ENCODE data around the gene FXYD4.
A peak's percentile ranks its signal among the peaks of the same experiment; 100 is the strongest.
"Not testable (repeated sequence)": the region's sequence is repeated elsewhere in the genome, so short reads cannot be mapped to it uniquely, and the experiment has no call there.

The FXYD4 gene

DNA sequence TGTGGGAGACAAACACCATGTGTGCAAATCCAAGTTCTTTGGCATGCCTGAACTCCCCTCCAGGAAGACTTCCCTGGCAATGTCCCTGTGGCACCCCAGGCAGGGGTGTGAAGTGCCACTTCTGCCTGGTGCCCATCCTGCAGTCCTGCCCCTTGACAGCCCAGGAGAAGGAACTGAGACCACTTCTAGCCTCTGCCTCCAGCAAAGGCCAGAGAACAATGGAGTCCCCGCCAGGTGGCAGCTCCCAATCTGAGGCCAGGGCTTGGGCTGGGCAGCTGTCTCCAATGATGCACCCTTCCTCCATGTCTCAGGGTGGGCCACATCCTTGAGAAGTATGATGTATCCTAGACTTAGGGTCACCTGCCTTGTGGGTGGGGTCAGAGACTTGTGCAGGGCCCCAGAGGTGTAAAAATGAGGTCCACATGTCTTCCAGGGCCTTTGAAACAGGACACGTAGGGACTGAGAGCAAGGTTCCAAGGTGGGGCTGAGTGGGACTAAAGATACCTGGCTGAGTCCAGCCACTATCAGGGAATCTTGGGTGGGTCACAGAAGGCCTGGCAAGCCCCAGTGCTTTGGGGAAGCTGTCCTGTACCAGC lies 5.5 kb downstream of the FXYD4 start:
- DNase-seq = no peak

DNA sequence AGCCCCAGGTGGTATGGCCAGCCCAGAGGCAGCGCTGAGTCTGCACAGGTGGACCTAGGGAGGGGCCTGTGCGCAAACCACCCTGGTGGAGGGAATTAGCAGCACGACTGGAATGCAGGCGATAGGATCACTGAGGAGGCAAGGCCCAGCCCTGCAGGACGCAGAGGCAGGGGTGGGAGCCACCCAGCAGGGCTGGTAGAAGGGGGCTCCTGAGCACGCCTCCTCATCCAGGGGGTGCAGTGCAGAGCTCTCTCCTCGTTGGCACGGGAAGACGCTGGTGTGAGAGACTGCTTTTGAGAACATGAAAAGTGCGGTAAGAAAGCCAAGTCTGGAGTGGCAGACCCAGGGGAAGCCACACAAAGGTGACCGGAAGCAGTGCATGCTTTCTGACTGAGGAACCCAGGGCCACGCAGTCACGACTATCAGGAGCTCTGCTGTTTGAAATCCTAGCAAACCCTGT lies 6.0 kb downstream of the FXYD4 start:
- no peak for DNase-seq

DNA sequence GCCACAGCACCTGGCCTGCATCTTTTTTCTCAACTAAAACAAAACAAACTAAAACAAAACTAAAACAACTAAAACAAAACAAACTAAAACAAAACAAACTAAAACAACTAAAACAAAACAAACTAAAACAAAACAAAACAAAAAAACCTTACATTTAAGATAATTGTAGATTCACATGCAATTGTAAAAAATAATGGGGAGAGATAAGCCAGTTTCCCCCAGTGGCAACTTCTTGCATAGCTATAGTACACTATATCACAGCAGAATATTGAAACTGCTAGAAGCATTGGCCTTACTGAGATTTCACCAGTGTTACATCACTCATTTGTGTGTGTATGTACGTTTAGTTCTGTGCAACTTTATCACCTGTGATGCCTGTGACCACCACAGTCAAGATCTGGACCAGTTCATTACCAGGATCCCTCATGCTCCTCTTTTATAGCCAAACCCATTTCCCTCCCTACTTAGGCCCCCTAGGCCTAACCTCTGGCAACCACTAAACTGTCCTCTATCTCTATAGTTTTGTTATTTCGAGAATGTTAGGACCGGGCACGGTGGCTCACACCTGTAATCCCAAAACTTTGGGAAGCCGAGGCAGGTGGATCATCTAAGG lies 9.3 kb downstream of the FXYD4 start:
- DNase-seq = no peak

DNA sequence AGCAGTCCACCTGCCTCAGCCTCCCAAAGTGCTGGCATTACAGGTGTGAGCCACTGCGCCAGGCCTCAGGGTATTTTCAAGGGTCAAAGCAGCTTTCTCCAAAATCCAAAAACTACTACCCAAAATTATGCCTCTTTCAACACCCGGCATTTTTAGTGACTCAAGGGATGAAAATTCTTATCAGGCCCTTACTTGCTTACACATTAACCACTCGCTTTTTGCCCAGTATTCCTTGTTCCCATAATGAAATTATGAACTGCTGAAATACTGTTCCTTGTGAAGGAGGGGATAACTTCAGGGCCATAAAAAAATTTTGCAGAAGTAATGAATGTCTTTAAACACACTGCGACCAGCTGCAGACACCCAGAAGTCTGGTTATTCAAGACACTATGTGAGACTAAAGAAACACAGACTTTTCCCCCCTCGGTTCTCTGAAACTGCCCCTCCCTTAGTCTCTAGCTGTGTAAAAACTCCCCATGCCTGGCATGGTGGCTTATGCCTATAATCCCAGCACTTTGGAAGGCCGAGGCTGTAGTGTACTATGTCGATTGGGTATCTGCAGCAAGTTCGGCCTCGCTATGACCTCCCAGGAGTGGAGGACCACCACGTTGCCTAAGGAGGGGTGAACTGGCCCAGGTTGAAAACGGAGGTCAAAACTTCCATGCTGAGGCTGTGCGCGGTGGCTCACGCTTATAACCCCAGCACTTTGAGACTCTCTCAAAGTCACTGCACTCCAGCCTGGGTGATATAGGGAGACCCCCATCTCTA lies 12.0 kb downstream of the FXYD4 start:
- DNase-seq = no peak

DNA sequence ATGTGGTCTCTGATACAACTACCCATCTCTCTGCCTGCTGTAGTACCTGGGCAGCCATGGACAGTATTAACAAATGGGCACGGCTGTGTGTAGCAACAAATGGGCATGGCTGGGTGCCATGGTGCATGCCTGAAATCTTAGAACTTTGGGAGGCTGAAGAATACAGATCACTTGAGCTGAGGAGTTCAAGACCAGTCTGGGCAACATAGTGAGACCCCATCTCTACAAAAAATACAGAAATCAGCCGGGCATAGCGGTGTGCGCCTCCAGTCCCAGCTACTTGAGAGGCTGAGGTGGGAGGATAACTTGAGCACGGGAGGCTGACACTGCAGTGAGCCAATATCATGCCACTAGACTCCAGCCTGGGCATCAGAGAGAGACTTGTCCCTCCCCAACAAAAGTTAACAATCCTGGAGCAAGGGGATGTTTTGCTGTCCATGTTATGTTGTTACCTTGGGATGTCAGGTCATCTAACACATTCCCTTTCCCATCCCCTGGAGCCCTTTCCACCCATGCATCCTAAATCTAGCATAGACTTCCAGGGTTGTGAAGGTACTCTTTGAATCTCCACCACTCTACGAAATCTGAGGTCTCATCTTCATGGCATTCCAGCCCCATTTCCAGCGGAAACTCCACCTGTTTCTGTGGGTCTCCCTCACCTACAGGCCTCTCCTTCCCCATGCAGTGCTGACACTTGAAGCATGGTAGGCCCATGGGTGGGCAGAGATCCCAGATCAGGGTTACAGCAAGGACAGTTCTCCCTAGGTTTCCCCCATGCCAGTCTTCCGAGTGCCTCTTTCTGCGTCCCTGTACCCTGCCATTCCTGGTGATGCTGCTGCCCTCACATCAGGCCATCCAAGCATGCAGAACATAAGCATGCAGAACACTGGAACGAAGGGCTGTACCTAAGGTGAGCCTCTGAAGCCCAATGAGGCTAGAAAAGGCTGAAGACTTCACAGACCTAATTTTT lies 13.1 kb downstream of the FXYD4 start:
- DNase-seq = no peak

DNA sequence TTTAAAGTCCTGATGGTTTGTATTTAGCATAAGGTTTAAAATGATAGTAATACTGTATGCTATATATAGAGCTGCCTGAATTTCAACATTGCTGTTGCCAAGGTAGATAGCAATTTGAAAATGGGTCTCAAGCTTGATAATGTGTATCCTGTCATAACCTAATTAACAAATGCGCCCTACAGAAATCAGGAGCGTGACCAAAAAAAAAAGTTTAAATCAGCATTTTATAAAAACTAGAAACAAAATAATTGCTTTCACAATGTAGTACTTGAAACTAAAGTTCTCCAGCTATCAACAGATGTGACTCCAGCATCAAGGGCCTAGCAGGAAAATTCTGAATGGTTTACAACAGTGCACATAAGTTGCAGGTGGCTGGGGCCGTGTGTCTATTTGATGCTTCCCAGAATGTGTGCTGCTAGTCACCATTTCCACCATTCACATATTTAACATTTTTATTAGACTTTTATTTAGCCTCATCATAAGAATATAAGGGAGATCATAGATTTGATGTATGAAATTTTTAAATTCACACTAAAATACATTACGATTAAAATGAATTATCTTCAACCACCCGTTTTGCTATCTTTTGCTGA lies 14.1 kb downstream of the FXYD4 start:
- DNase-seq = no peak

DNA sequence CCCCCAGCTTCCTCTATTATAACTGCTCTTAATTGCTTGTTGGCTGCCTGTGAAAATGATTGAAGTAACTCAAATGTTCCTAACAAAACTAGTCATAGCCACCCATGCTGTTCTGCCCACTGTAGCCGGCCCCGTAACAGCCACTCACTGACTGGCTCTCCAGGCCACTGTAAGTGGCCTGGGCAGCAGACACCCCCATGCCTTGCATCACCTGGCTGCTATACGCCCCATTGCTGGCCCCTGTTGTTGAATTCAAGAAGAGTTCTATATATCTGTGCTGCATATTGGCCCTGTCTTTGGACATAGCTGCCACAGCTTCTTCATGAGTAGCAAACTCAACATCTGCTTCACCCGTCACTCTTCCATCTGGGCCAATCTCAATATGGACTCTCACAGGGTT lies 15.1 kb downstream of the FXYD4 start:
- DNase-seq = no peak

DNA sequence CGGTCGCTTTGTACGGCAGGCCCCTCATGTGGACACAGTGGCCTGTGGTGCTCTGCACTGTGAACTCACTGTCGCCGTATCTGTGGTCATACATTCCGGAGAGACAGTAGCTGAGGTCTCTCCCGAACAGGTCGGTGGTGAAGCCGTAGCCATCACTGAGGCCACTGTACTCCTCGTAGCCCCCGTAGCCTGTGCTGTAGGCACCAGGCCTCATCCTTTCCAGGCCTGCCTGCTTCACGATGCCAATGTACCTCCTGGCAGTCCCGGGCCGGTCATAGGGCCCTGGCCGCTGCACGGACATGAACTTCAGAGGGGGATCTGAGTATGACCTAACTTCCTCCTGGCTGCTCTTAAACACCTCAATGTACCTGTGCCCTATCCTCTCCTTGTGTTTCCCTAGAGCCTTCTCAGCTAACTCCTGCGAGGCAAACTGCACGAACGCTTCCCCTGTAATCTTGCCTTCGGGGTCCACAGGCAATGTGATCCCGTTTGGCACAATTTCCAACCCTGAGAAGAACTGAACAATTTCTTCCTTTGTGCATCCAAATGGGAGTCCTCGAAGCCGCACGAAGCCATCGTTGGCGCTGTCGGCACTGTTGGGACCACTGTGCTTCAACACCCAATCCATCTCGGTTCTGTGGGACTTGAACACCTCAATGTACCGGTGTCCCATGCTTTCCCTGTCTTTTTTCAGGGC lies 15.7 kb downstream of the FXYD4 start:
- DNase-seq = no peak

DNA sequence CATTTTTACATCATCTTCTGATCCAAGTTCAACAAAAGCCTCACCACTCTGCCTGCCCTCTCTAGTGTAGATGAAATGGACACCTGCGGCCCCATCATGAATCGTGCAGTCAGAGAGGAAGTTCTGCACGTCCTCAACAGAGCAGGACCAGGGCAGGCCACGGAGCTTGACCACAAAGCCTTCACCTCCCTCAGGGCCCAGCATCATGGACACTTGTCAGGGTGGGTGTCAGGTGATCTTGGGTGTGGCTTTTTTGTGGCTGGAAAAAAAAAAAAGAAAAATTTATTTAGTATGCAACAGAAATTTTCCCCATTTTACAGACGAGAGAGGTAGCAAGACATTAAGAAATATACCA lies 16.2 kb downstream of the FXYD4 start:
- DNase-seq = no peak

DNA sequence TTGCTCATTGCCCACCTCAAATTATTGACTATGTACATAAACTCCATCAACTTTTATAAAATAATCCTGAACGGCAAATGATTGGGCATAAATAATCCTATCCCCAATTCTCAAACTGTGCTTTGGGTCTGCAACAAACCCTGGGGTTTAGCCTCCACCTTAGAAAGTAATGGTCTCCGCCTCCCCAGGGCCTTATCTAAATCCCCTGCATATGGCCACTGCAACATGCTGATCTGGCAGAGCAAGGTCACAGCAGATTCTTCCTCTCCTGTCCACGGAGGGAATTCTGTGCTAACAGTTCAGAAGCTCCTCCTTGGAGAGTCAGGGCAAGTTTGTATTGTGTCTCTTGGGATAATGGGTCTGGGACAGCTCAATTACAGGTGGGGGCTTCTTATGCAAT lies 18.4 kb downstream of the FXYD4 start:
- no peak for DNase-seq

DNA sequence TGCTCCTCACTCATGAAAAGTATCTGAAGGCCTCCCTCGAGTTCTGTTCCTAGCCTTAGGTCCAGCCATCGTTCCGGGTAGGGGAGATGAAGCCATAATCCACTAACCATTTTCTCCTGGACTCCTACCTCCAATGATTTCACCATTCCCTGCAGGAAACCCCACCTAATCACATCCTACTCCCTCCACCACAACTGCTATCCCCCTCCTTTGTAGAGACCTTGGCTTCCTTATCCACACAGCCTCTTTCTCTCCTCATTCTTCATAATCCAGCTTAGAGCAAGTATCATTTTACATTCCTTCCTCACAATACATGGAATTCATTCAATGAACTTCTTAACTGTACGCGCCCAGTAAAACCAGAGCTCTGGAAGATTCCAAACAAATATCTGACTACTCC lies 18.9 kb downstream of the FXYD4 start:
- DNase-seq = no peak

DNA sequence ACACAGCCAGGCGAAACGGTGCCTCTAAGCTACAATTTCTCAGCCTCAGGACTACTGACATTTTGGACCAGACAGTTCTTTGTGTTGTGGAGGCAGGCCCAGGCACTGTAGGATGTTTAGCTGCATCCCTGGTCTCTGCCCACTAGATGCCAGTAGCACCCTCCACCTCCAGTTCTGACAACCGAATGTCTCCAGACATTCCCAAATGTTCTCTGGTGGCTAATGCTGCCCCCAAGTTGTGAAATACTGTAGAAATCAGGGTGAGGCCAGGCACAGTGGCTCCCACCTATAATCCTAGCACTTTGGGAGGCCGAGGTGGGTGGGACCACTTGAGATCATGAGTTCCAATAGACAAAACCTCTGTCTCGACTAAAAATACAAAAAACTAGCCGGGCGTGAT lies 19.3 kb downstream of the FXYD4 start:
- DNase-seq = no peak

DNA sequence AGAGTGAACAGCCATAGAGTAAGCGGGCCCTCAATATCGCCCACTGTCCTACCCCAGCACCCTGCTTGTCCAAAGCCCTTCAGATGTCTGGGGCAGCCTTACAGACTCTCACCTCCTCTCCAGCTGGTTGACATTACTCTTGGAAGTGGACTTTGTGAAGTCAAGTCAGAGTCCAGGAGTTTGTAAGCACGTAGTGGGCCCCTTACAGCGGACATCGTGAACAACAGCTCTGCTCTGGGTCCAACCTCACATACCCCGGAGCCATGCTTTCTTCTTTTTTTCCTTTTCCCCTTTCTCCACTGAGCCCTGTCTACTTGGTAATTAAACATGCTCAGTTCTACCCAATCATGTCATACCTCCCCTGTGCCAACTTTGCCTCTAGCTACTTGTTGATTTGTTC lies 20.1 kb downstream of the FXYD4 start:
- no peak for DNase-seq

DNA sequence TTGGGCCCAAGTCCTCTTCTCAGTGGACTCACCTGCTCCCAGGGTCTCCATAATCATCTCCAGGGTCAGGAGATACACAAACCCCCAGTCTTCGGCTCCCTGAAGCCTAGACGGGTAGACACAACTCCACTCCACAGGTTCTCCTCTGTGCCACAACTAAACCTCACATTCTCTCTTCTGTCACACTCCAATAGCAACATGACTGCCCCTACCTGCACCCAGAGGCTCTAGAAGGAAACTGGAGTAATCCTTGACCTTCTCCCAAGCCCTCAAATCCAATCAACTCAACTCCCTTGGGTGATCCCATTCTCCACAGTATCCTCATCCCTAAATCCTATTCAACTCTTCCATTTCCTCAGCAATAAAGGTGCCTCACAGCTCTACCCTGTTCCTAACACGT lies 21.3 kb downstream of the FXYD4 start:
- DNase-seq = no peak

DNA sequence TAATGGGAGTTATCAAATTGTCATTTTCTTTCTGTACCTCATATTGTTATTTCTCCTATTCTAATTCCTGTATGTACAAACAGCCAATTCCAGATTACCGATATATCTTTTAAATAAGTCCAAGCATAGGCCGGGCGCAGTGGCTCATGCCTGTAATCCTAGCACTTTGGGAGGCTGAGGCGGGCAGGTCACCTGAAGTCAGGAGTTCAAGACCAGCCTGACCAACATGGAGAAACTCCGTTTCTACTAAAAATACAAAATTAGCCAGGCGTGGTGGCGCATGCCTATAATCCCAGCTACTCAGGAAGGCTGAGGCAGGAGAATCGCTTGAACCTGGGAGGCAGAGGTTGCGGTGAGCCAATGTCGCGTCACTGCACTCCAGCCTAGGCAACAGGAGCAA lies 21.8 kb downstream of the FXYD4 start:
- not testable (repeated sequence) for DNase-seq

DNA sequence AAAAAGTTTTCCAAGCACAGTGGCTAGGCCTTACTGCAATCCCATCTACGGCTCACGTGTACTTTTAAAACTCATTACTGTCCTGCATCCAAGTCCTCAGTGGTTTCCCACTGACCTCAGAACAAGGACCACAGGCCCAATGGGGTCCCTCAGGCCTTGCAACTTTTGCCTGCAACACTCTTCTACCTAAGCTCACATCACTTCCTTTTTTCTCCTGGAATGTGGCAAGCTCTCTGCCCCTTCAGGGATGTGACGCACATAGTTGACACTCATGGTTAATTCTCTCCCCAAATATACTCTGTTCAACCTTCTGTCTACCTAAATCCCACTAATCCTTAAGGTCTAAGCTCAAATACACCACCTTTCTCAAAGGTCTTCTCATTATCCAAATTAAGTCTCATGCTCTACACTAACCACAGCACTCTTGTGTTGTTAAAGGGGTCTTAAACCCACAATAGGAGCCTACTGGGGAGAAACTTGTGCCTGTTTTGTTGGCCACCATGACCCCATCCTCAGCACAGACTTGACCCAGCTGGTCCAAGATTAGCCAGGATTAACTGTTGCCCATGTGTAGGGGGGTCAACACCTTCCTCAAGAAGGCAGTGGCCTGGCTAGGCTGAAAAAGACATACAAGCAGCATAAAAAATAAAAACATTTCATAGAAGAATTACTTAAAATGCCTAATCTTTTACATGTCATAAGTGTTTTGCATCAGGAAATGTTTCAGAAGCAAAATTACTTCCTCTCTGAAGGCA lies 22.3 kb downstream of the FXYD4 start:
- DNase-seq = no peak

DNA sequence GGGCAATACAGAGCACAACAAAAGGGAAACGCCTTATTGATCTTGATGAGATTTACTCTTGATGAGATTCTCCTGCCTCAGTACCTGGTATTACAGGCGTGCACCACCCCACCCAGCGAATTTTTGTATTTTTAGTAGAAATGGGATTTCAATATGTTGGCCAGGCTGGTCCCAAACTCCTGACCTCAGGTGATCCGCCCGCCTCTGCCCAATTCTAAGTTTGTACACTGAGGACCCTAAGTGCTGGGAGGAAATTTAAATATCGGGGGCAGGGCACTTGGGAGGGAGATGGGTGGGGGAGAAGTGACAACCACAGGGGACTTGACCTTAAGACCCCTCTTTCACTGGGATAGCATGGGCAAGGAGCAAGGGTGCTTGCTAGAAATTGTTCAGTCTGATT lies 23.4 kb downstream of the FXYD4 start:
- no peak for DNase-seq

DNA sequence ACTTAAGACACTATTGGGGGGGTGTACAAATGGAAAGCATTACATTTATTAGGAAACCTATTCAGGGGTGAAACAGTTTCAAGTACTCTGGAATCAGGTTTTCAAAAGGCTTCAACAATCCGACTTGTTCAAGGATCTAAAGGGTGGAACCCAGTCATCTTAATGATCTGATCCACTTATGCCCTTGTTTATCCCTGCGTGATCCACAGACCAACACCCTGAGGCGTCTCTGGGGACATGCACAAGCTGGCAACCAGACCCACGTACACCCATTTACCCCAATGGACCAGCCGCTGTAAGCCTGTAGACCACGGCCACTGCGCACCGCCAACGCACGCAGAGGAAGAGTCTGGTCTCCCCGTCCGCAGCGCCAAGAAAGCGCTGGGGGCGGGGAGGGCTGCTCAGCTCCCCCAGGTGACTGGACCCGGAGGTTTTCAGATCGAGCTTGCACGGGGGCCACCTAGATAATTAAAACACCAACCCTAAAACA lies 24.2 kb downstream of the FXYD4 start:
- DNase-seq = no peak

DNA sequence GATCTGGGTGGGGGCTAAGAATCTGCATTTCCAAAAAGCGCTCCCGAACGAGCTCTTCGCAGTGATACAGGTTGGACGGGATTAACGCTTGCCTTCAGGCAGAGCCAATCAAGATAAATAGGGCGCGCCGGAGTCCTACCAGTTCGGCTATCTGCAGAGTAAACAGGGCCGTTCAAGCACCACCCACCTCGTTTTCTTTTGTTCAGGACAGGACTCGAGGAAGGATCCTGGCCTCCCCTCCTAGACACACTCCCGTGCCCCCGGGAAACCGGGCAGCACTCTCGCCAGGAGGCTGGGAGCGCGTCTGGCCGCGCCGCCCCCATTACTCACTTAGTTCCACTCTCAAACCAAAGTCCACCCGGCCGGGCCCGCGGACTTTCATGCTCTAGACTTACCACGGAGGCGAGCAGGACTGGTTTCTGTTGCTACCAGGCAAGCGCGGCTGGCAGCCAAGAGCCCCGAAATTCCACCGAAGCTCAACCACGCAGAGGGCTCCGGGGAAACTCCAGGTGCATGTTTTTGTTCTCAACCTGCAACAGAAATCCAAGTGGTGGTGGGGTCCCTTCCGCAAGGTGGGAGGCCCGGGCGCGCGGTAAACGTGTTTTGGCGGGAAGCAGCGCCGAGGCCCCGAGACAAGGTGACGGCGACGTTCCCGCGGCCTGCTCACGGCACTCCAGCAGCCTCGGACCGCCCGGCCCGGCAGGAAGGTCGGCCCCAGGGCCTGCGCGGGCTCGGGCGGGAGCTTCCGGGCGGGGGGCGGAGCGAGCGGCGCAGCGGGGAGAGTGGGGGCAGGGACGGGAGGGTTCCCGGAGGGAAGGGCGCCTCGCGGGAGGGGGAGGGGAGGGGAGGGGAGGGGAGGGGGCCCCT lies 24.9 kb downstream of the FXYD4 start:
- peak; percentile 67 for DNase-seq

DNA sequence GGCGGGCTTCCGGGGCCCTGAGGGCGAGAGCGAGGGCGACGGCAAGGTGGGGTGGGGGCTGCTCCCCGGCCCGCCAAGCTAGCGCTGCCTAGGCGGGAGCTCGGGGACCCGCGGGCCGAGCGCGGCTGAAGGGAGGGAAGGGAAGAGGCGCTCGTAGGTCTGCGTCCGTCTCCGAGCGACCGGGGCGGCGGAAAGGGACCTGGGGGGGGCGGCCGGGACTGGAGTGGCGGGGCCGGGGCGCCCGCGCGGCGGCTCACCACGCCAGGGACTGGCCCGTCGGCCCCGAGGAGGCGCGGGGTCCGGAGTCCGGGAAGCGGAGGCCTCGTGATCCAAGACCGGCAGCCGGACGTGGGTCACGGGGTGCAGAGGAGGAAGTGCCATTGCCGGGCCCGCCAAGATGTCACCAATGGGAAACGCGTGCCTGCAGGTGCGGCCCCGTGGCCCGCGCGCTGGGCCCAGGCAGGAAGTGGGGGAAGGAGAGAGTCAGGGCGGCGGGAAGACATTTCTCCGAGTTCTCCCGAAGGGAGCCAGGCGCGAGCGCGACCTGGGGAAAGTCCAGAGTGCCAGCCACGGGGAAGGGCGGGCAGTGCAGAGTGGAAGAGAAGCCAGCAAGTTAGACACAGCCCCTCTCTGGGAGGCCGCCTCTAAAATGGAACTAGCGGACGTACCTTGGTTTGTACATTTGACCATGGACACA lies 25.6 kb downstream of the FXYD4 start:
- DNase-seq = peak; percentile 71
